IPS DF 19.7 (cell line): ENCODE measurements around the gene RPP25L.

Experiments used
- DNase-seq: peaks from one replicate; pipeline ENCODE4 v3.0.0-alpha.2; 2013; ENCODE audit warnings: low read depth, low spot score

The RPP25L gene

GRCh38 chr9:34585946-34586669, 25.8 kb downstream of the RPP25L start:
- DNase-seq: no peak

- DNase-seq: no peak
Measured at GRCh38 chr9:34584970-34585369, 26.9 kb downstream of the RPP25L start.

DNA sequence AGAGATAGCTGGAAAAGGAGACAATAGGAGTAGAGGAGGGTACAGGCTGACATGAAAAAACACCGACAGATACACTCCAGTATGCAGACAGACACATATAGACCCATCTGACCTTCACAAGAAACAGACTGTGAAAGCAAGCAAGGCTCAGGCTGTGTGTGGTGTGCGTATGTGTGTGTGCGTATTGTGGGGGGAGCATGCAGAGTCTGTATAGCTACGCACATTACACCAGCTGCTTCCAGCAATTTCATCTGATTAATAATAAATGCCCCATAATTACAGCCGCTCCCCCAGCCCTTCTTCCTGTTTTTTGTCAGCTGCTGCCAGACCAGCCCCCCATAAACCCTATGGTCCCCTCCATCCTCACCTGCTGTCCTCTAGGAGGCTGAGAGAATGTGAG, 29.1 kb downstream of the RPP25L start:
- no peak for DNase-seq

DNA sequence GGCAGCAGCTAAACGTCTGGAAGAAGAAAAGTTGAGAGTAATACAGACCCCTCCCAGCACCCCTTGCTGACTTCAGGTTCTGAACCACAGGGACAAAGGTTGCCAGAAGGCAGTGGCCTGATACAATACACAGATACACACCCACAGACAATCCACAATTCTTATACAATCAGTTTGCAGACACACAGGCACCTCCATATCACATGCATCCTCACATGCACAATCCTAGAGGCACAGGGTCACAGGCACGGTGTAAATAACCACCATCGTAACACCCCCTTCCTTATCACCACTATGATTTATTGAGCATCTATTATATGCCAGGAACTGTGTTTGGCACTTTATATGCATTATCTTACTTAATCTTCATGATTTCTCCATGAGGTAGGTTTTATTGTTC, 30.6 kb downstream of the RPP25L start:
- DNase-seq: no peak

GRCh38 chr9:34580358-34580757, 31.5 kb downstream of the RPP25L start:
- no peak for DNase-seq

GRCh38 chr9:34579808-34580163, 32.1 kb downstream of the RPP25L start:
- DNase-seq: no peak

GRCh38 chr9:34579104-34579807, 32.6 kb downstream of the RPP25L start:
- DNase-seq: no peak

- DNase-seq: no peak
Measured at GRCh38 chr9:34578241-34579103, 33.4 kb downstream of the RPP25L start.

DNA sequence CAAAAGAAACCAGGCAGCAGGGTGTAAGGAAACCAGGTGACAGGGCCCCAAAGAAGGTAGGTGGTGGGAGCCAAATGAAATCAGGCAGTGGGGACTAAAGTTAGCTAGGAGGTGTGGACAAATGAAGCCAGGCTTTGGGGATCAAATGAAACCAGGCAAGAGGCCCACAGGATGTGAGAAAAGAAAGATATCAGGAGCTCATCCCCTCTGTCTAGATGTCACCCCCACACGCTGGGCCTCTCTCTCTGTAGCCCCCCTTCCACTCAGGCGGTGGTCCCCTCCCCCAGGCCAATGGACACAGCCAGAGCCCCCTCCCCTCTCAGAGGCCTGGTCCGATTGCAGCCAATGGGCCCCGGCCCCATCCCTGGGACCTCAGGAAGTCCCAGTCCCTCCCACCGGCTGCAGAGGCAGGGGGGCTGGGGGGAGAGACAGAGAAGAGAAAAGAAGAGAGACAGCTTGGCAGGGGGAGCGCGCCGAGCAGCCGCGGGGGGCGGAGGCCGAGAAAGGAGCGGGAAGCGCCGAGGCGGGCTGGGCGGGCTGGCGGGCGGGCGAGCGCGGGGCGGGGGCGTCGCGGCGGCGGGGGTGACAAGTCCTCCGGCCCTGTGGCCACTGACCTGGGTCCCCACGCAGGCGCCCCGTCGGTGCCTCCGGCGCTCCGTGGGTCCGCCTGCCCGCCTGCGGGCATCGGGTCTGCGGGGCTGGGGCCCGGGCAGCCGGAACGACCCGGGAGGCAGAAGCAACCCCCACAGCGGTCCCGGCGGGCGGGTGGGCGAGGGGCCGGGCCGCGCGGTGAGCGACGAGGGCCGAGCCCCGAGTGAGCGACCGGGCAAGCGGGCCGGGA, 34.3 kb downstream of the RPP25L start:
- DNase-seq: no peak

GRCh38 chr9:34576597-34577399, 35.1 kb downstream of the RPP25L start:
- DNase-seq: no peak

- no peak for DNase-seq
Measured at GRCh38 chr9:34575862-34576596, 35.9 kb downstream of the RPP25L start.

DNA sequence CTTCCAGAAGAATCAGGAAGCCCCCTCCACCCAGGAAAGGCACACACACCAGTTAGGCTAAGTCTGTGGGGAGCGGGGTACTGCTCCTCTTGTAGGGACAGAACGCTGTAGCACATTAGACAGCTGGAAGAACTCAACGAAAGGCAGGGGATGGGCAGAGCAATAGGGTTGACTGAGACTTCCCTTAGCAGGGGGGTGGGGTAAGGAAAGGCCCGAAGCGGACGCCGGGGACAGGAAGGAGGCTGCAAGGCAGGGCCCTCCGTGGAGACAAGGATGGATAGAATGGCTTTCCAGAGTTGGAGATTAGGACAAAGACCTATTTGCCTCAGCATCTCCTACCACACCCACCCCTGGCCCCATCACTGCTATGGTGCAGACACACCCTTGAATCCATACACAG, 36.7 kb downstream of the RPP25L start:
- no peak for DNase-seq

DNA sequence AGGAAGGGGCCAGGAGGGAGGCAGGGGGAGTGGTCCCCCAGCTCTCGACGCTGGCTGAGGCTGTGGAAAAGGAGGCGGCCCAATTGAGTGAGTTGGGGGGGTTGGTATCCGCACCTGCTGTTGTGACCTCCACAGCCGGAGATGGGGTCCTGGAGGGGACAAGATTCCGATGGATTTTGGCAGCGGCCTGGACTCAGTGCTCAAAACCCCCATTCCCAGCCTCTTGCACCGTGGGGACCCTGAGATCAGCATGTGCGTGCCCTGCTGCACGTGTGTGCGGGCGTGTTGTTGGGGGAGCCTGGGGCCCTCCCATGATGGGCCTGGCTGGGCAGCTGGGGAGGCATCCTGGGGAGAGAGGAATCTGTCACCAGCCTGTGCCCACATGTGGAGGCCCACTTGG, 37.3 kb downstream of the RPP25L start:
- no peak for DNase-seq

GRCh38 chr9:34573599-34574325, 38.1 kb downstream of the RPP25L start:
- no peak for DNase-seq

DNA sequence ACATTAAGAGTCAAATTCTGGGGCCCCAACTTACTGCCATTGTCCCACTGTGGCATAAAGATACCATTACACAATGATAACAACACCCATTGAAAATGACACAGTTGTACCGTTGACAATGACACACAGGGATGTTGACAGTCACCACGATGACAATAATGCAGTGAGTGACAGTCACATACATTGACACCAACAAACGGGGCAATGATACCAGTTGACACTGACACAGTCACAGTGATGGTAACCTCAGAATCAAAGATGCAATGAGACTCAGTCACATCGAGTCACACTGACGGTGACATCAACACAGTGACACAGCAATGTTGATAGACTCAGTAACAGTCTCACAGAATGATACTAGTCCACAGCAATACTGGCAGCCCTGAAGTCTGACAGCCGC, 39.3 kb downstream of the RPP25L start:
- no peak for DNase-seq

DNA sequence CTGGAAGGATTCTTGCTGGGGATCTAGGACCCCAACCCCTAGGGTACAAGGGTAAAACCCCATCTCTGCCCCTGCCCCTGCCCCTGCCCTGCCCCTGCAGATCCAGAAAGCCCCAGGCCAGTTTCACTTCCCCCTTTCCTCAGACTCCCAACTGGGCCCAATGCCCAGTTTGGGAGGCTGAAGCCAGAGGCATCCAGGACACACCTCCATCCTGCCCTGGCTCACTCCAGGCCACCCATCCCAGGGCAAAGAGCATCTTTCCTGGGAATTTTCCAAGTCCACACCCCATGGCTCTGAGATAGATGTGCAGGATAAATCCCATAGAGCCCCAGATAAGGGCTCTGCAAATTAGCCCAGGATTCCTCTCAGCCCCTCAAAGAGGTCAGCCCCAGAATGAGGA, 39.8 kb downstream of the RPP25L start:
- DNase-seq: no peak

GRCh38 chr9:34571481-34571810, 40.5 kb downstream of the RPP25L start:
- DNase-seq: no peak

DNA sequence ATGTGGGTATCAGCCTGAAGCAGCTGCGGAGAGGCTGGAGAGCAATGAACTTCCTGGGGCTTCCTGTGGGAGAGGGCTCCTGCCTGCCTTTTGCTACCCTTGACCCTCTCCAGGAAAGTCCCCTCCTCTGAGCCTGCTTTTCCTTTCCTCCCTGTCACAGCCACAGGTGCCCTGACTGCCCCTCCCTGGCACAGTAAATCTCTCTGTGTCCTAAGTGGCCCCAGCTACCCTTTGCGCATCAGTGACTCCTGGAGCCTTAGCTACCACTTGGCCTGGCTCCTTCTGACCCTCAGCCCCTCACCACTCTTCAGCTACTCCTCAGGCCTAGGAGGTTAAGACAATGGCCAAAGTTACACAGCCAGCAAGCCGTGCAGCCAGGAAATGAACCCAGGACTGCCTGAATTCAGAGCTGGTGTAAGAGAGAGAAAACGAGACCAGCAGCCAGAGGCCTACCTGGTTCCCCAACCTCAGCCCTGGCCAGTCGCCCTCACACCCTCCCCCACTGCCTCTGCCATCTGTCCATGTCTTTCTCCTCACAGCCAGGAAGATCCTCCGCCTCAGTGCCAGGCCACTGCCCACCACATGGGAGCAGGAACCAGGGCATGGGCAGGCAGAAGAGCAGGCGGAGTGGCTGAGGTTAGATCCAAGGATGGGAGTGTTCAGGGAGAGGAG, 41.0 kb downstream of the RPP25L start:
- DNase-seq: no peak

DNA sequence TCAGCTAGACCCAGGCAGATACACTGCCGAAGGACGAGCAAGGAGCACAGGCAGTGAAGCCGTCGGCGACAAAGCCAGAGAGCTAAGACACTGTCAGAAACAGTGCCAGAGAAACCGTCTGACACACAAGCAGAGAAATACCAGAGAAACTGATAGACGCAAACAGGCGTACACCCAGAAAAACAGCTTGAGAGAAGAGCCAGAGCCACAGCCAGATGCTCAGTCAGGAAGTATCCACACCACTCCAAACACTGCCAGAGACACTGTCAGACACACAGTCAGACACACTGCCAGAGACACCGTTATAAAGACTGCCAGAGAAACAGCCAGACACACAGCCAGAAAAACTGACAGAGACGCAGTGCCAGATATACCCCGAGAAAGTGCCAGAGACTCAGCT, 41.5 kb downstream of the RPP25L start:
- DNase-seq: no peak
